SIG-M5 (cell line): ENCODE measurements around the gene SLC39A11.
"Not testable (repeated sequence)": the region's sequence is repeated elsewhere in the genome, so short reads cannot be mapped to it uniquely, and the experiment has no call there.

Source experiments
- DNase-seq: peaks from one replicate; lab custom pipeline; 2025; lab: John Stamatoyannopoulos, UW

The SLC39A11 gene

GRCh38 chr17:72786209-72786608 is 306.3 kb downstream of the SLC39A11 start:
- DNase-seq, result no peak

GRCh38 chr17:72782985-72783701 is 309.3 kb downstream of the SLC39A11 start:
- DNase-seq, result no peak

- DNase-seq, result not testable (repeated sequence)
Measured at GRCh38 chr17:72782437-72782836, 310.1 kb downstream of the SLC39A11 start.

- no peak for DNase-seq
Measured at GRCh38 chr17:72778169-72779151, 314.0 kb downstream of the SLC39A11 start.

GRCh38 chr17:72775919-72776318 is 316.6 kb downstream of the SLC39A11 start:
- DNase-seq, result no peak

- no peak for DNase-seq
Measured at GRCh38 chr17:72775237-72775636, 317.3 kb downstream of the SLC39A11 start.

- no peak for DNase-seq
Measured at GRCh38 chr17:72774236-72774635, 318.3 kb downstream of the SLC39A11 start.

- not testable (repeated sequence) for DNase-seq
Measured at GRCh38 chr17:72773225-72773624, 319.3 kb downstream of the SLC39A11 start.

- DNase-seq, result no peak
Measured at GRCh38 chr17:72772331-72772821, 320.1 kb downstream of the SLC39A11 start.

GRCh38 chr17:72771734-72772133 is 320.8 kb downstream of the SLC39A11 start:
- DNase-seq, result no peak

- DNase-seq, result no peak
Measured at GRCh38 chr17:72766761-72767356, 325.6 kb downstream of the SLC39A11 start.

- DNase-seq, result no peak
Measured at GRCh38 chr17:72765368-72766153, 326.9 kb downstream of the SLC39A11 start.

GRCh38 chr17:72764632-72765041 is 327.9 kb downstream of the SLC39A11 start:
- no peak for DNase-seq

GRCh38 chr17:72763981-72764380 is 328.5 kb downstream of the SLC39A11 start:
- no peak for DNase-seq

GRCh38 chr17:72761893-72762575 is 330.5 kb downstream of the SLC39A11 start:
- not testable (repeated sequence) for DNase-seq

GRCh38 chr17:72761431-72761830 is 331.1 kb downstream of the SLC39A11 start:
- DNase-seq, result no peak

- no peak for DNase-seq
Measured at GRCh38 chr17:72760368-72760767, 332.1 kb downstream of the SLC39A11 start.

GRCh38 chr17:72759301-72759700 is 333.2 kb downstream of the SLC39A11 start:
- no peak for DNase-seq

GRCh38 chr17:72756256-72756655 is 336.2 kb downstream of the SLC39A11 start:
- DNase-seq, result no peak

- DNase-seq, result no peak
Measured at GRCh38 chr17:72754513-72754912, 338.0 kb downstream of the SLC39A11 start.

- DNase-seq, result no peak
Measured at GRCh38 chr17:72751746-72752145, 340.7 kb downstream of the SLC39A11 start.
